Urothelium cell line (cell line): ENCODE measurements around the gene RBSN.

ENCODE experiments used
- DNase-seq: peaks from one replicate; pipeline ENCODE4 v3.0.0; 2011; ENCODE audit warnings: low spot score, mixed read lengths
- FAIRE-seq: peaks from 2 replicates; lab custom pipeline; 2011; peaks lifted over from hg19 to GRCh38; lab: Jason Lieb, UNC

The RBSN gene

DNA sequence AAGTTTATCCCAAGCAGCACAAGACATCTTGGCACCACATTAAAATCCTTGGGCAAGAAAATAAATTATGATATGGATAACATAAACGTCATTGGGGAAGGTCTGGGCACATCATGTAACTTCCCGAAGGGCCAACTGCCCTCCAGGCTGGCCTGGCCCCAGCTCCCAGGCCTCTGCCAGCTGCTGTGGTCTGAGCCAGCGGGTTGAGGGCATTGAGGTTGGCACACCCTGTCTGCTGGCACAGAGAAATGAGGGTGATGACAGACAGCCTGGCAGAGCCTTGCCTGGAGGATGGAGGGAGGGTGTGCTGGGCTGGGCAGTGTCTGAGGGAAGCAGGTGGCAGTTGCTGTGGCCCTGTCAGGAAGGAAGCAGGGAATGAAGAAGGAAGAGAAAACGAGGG, 3.3 kb upstream of the RBSN start:
- FAIRE-seq (no peak), DNase-seq (no peak)

DNA sequence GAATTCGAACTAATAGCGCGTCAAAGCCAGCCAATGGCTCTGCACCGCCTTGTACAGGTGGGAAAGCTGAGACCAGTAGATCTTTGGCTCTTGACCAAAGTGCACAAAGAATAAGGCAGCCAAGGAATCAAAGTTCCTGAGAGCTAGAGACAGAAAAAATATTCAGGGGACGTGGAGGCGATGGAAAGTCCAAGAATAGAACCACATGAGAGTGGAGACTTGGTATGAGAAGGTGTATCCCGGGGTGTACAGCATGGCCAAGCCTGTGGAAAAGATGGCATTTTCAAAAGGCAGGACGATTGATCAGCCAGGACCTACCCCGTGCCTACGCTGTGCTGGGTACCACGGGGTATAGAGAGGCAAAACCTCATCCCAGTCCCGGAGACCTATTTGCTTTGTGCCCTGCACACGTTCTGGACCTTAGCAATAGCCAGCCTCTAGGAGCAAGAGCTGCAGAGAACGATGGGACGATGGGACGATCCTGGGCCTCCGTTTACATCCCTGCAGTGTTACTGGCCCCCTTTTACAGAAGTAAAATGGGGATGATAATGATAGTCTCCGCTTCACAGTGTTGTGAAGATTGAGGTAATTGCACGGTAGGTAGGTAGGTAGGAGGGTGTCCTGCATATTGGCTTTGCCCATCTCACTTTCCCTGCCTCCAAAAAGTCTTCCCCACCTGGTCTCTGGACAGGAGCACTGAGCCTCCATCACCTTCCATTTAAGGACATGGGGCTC, 583 bp upstream of the RBSN start:
- DNase-seq (peak; percentile 38), FAIRE-seq (no peak)

DNA sequence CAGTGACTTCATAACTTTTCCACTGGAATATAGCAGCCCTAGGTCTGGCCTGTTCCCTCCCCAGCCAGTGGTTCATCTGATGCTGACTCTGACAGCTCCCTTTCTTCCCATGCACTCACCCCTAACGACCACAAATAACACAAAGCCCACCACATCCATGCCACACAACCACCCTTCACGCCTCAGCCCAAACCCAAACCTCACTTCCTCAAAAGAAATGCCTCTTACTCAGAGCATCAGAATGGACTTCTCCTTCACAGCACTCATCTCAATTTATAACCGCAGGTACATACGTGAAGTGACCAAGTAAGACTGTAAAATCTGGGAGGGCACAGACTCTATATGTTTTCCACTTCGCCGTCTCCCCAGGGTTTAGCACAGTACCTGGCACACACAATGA, 1.1 kb downstream of the RBSN start:
- FAIRE-seq (no peak), DNase-seq (no peak)

DNA sequence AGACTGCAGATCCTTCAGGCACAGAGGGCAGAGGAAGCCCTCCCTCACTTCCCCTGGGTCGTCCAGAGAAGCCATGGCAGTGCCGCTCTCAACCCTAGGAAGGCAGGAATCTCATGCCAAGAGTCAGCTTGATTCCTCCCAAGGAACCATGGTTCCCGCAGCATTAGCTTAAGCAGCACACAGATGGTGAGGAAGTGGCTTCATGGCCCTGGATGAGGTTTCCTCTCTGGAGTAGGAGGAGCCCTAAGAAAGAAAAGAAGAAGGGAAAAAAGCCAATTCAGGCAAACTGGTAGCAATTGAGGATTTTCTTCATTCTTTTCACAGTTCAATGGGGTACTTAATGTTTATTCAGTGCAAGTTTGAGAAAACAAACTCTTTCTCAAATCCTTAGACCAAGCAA, 2.9 kb downstream of the RBSN start:
- DNase-seq: no peak
- FAIRE-seq: no peak

DNA sequence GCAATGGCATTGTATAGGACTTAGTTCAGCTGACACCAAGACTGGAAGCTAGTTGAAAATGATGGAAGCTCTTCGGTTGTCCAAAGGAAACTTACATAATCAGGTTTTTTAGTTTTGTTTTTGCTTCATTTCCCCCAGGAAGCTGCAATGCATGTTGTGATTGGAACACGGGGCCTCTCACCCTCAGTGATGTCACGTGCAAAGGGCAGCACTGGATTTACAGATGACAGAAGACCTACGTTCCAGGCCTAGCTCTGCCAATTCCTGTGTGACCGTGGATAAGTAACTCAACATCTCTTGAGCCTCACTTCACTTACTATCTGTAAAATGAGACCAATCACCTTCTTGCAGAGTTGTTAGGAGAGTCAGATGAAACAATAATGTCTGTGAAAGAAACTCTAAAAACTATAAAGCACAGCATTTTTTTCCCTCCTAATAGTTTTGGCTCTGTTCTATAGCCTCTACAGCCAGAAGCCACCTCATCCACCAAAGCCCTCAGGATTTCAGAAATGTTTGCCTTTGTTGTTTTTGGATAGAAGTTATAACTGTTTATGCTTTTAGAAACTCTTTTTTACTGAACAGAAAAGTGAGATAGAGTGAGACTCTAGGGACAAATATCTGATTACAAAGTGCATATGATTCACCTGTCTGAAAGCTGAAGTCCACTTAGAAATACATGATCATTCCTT, 4.6 kb downstream of the RBSN start:
- FAIRE-seq: no peak
- no peak for DNase-seq

DNA sequence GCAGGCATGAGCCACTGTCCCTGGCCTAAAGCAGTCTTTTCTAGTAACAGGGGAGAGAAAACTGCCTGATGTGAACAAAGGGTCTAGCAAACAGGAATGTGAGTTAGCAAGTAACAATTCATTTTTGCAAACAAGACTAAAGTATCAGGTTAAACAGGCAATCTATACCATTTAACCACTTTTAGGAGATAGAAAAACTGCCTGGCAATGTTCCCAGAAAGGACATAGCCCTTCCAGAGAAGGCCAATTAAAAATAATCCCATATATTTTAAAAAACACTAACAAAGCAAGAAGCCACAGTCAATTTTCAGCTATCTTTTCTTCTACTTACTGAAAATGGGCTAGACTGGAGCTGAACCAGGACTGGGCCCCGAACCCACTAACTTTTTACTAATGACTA, 6.3 kb downstream of the RBSN start:
- FAIRE-seq: no peak
- no peak for DNase-seq

DNA sequence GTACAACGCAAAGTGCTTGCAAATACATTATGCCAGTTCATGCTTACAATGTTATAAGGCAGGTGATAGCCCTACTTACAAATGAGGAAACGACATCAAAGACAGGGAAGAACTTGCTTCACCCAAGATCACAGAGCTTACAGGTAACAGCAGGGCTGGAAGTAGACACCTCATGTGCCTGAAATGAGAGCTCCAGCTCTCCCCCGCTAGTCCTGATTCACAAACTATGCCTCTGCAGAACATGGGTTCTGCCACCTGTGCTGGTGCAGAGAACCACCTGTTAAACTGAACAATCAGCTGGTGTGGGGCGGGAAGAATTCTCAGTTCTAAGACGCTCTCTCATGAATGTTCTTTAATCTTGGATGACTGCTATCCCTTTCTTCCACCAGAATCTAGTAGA, 7.4 kb downstream of the RBSN start:
- FAIRE-seq: no peak
- DNase-seq: no peak

DNA sequence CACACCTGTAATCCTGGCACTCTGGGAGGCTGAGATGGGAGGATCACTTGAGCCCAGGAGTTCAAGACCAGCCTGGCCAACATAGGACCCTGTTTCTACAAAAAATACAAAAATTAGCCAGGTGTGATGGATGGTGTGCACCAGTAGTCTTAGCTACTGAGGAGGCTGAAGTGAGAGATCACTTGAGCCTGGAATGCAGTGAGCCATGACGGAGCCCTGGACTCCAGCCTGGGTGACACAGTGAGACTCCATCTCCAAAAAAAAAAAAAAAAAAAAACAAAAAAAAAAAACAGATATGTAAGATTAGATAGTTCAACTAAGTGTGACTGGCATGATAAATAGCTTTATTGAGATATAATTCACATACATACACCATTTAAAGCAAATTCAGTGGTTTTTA, 9.7 kb downstream of the RBSN start:
- FAIRE-seq (no peak), DNase-seq (no peak)

DNA sequence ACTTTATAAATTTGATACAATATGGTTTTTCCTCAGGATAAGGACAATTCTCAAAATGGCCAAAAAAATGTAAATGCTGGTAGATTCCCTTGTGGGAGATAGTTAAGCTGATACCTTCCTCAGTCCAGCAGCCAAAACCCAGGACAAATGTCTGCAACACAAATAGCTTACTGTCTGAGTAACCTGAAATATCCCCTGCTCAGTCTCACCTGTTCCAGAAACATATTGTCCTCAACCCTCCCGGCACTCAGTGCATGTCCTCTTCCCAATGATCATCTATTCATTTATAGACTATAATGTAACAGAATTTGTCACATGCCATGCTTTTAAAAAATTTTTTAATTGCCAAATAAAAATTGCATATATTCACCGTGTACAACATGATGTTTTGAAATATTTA, 12.2 kb downstream of the RBSN start:
- FAIRE-seq: no peak

DNA sequence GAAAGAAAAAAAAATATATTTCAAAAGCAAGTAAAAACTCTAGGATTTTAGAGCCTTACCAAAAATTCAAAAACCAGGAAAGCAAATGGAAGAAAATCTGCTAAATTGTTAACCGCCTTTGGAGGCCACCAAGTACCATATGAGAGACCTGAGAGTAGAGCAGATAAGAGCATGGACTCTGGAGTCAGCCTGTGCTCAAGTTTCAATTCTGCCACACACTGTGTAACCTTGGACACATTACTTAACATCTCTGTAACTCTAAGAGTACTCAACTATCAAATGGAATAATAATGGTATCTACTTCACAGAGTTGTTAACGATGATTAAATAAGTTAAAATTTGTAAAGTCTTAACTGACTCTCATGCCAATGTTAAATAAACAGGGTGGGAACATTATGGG, 12.7 kb downstream of the RBSN start:
- DNase-seq: no peak
- FAIRE-seq: no peak

More for the DNA sequence above, 12.2 kb downstream of the RBSN start:
- no peak for DNase-seq

DNA sequence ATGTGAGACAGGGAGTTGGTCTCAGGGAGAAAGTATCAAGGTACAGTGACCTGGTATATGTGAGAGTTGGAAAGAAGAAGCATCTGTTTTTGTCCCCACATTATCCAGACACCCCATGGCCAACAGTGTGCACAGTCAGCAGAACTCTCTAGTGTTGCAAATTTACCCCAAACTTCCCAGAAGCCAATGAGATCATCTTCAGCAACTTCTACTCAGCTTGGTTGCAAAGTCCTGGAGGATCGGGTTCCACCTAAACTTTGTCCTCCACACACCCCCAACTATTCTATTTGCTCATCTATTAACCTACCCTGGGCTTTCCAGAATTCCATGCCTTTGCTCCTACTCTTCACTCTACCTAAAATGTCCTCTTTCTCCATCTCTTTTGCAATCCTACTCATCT, 15.7 kb downstream of the RBSN start:
- FAIRE-seq (no peak), DNase-seq (no peak)

DNA sequence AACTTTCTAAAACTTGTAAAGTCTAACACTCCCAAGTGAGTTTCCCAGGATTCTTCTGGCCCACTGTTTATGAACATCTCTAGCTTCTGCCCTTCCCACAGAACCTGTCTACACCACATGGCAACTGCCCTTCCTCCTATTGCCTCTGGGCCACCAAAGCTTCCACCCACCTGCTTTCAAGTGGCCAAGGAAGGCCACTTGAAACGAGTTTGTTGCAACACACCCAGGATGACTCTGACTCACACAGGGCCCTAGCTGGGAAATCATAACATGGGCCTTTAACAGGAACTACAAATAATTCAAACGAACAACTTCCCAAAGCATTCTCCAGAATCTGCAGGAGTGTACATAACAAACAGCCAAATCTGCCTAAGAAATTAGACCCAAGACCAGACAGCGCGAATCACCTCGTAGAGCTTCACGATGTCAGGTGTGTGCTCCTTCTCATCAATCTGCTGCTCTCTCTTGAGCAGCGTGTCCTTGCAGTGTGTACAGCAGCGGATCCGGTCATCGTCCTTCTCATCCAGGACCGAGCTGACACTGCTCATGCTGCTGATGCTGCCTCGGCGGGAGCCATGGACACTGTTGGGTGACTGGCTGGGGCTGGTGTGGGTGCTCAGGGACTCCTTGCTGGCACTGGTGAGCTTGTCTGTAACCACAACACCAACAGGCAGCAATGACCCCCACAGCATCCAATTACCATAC, 16.8 kb downstream of the RBSN start:
- DNase-seq: no peak
- FAIRE-seq: no peak

DNA sequence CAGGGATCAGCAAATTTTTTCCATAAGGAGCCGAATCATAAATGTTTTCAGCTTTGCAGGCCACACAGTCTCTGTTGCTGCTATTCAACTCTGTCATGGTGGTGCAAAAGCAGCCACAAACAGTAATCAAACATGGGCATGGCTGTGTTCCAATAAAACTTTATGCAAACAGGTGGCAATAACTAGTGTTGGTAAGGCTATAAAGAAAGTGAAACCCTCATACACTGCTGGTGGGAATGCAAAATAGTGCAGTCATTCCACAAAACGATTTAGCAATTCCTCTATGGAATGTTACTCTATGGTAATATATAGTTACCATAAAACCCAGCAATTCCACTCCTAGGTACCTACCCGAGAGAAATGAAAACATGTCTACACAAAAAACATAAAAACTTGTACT, 19.9 kb downstream of the RBSN start:
- DNase-seq: no peak
- FAIRE-seq: no peak

DNA sequence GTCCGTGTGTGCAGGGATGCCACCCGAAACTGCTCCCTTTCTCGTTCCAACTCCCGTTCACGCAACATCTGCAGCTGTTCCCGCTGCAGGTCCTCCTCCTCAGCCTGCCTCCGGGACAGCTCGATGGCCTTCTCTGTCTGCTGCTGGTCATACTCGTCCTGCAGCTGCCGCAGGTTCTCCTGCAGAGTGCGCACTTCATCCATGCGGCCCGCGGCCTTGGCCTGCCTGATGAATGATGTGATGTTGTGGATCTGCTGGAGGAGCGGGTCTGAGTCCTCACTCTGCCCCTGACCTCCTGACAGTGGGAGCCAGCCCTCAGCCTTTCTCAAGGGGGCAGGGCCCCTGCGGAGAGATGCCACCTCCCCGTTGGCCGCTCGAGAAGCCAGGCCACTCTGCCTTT, 24.4 kb downstream of the RBSN start:
- FAIRE-seq (no peak), DNase-seq (no peak)

DNA sequence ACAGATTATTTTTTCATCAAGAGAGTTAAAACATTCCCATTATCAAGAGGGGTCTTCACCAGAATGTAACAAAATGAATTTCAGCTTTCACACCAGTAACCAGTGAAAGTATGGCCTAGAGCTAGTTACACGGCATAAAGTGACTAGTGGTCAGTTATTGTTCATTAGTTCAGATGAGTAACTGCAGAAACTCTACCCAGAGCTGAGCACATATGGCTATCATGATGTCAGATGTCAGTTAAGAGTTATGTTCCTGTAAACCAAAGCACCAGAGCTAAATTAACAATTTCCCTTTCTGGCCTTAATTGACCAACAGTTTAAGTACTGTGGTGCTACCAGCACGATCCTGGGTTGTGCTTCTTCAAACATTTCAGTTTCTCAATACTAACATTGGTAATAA, 27.2 kb downstream of the RBSN start:
- FAIRE-seq: no peak
- no peak for DNase-seq

DNA sequence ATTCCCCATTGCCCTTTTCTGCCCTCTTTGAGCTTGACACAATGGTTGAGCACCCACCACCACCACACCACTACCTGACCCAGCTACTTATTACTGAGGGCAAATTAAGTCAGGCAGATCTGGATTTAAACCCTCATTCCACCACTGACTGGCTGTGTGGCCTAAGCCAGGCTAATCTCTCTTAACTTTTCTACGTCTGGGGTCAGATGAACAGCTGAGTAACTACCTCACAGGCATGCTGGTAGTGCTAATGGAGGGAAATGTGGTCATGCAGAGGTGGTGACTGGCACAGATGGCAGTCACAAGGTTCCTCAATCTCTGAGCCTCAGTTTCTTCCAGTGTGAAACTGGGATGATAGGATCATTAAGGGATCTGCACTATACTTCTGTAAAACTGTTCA, 29.5 kb downstream of the RBSN start:
- FAIRE-seq: no peak

DNA sequence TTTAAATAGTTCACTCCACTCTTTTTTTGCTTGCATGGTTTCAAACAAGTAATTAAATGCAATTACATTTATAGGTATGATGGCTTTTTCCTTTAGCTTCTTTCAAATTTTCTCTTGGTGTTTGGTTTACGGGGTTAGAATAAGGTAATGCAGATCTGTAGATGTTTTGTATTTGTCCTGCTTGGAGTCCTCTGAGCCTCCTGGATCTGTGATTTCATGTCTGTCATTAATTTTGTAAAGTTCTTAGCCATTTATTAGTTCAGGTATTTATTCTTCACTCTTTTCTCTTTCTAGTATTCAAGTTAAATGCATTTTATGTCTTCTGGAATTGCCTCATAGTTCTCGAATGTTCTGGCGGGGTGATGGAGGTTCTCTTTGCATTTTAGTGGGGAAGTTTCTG, 32.5 kb downstream of the RBSN start:
- FAIRE-seq: no peak
- DNase-seq: no peak

More for the DNA sequence above, 29.5 kb downstream of the RBSN start:
- DNase-seq: no peak

DNA sequence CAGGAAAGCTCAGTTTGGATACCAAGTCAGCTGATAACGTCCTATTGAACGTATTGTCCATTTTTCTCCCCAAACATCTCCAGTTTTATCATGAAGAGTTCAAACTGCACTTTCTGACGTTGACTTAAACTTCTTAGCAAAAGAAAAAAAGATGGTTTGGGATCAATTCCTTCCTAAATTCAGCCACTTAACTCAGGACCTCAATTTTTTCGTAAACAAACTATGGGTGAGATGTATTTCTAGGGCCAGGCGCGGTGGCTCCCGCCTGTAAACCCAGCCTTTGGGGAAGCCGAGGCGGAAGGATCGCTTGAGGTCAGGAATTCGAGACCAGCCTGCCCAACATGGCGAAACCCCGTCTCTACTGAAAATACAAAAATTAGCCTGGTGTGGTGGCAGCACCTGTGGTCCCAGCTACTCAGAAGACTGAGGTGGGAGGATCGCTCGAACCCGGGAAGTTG, 33.4 kb downstream of the RBSN start:
- no peak for FAIRE-seq
- no peak for DNase-seq

DNA sequence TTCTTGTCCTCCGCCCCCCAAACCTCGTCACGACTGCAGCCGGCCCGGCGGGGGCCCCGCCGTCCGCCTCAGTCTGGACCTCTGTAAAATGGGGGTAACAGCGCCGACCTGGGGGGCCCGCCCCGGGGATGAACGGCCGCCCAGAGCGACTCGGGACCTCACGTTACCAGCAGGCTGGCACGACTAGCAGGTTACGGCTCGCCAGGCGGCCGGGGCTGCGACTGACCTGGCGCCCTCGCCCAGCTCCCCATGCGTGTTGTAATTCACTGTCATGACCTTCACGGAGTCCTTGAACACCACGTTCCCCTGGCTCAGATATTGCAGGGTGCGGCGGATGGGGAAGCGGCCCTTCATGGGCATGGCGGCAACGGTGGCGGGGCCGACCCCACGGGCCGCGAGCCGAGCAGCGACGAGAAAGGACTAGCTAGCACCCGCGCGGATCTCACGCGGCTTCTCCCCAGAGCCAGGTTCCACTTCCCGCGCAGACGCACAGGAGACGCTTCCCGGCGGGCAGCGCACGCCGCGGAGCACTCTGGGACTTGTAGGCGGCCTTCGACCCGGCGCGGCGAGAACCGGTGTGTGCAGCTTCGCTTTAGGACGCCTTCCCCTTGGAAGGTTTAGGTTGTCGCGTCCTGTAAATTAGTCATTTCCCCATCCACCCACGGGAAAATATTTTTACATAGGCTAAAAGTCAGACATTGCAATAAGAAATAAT, 34.0 kb downstream of the RBSN start, which contains the start of gene MRPS25:
Gene MRPS25 (minus strand): TSS at position 481 of the 715 bp plus-strand sequence. CDS start 121 bp downstream, at position 360.
- no peak for FAIRE-seq
- DNase-seq: peak; percentile 98

DNA sequence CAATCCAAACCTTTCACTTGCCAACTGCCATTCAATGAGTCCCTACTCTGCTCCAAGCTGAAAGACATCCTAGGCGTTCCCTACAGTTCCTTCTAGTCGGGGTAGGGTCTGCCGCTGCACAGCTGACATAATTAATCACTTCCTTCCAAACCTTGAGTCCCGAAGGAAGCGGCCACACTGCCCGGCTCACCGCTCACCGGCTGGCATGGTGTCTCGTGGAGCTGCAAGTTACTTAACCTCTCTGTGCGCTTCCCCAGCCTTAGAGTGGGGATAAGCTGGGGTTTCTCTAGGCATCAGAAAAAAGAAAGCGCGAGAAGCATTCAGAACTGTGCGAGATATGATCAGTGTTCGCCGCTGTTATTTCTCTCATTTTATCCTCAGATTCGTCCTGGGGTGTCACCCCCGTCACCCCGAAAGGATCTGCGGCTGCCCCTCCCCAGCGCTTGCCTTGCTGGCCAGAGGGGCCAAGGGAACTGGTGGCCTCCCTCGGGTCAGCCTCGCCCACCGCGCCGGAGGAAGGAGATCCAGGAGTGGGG, 34.6 kb downstream of the RBSN start:
- DNase-seq (peak; percentile 29), FAIRE-seq (no peak)
